HG02759 (cell line): ENCODE results near the gene PHLDB2.
A peak's percentile ranks its signal among the peaks of the same experiment; 100 is the strongest.

Experiments
- ATAC-seq: cut with Tn5 transposase; IDR thresholded peaks from one replicate; pipeline ENCODE4 v1.9.1; 2021; ENCODE audit warnings: mild to moderate bottlenecking, moderate library complexity; ENCODE audit not compliant: unreplicated experiment

The PHLDB2 gene

GRCh38 chr3:111850537-111850936, 8.5 kb upstream of the PHLDB2 start:
- no peak for ATAC-seq

GRCh38 chr3:111851511-111851954, 7.5 kb upstream of the PHLDB2 start:
- ATAC-seq, result no peak

GRCh38 chr3:111852540-111852939, 6.5 kb upstream of the PHLDB2 start:
- ATAC-seq, result no peak

- no peak for ATAC-seq
Measured at GRCh38 chr3:111853068-111853467, 6.0 kb upstream of the PHLDB2 start.

- ATAC-seq, result no peak
Measured at GRCh38 chr3:111854990-111855389, 4.1 kb upstream of the PHLDB2 start.

- no peak for ATAC-seq
Measured at GRCh38 chr3:111856501-111856900, 2.6 kb upstream of the PHLDB2 start.

GRCh38 chr3:111857474-111857873, 1.6 kb upstream of the PHLDB2 start:
- no peak for ATAC-seq

GRCh38 chr3:111858642-111859041, 423 bp upstream of the PHLDB2 start:
- ATAC-seq, result no peak

- peak; percentile 85 for ATAC-seq
Measured at GRCh38 chr3:111859974-111860859, 1.2 kb downstream of the PHLDB2 start.

GRCh38 chr3:111861391-111861790, 2.3 kb downstream of the PHLDB2 start:
- no peak for ATAC-seq

GRCh38 chr3:111862415-111862814, 3.4 kb downstream of the PHLDB2 start:
- no peak for ATAC-seq

- no peak for ATAC-seq
Measured at GRCh38 chr3:111862974-111863373, 3.9 kb downstream of the PHLDB2 start.

GRCh38 chr3:111863942-111864694, 5.1 kb downstream of the PHLDB2 start:
- ATAC-seq, result no peak

- ATAC-seq, result no peak
Measured at GRCh38 chr3:111864821-111865656, 6.0 kb downstream of the PHLDB2 start.

- no peak for ATAC-seq
Measured at GRCh38 chr3:111867889-111868426, 8.9 kb downstream of the PHLDB2 start.

- ATAC-seq, result no peak
Measured at GRCh38 chr3:111870620-111871019, 11.6 kb downstream of the PHLDB2 start.

GRCh38 chr3:111871809-111872623, 13.0 kb downstream of the PHLDB2 start:
- no peak for ATAC-seq

GRCh38 chr3:111872979-111873378, 13.9 kb downstream of the PHLDB2 start:
- ATAC-seq, result no peak

GRCh38 chr3:111874177-111874820, 15.2 kb downstream of the PHLDB2 start:
- ATAC-seq, result no peak
